T1000 (cell line): Measurements from ENCODE around the gene BLTP1.

Experiments used
- DNase-seq: peaks from one replicate; lab custom pipeline; 2025; ENCODE audit warnings: mixed read lengths; lab: John Stamatoyannopoulos, UW

BLTP1 gene

GRCh38 chr4:122172266-122172665 lies 20.1 kb downstream of the BLTP1 start:
- DNase-seq = no peak

DNA sequence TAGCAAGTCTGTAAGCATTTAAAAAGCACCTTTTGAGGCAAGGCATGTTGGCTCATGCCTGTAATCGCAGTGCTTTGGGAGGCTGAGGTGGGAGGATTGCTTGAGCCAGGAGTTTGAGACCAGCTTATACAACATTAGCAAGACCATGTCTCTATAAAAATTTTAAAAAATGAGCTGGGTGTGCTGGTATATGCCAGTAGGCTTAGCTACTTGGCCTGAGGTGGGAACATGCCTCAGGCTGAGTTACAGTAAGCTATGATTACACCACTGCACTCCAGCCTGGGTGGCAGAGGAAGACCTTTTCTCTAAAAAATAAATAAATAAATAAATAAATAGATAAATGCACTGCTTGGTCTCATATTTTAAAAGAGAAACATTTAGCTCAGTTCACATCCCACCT lies 26.8 kb downstream of the BLTP1 start:
- DNase-seq = no peak

DNA sequence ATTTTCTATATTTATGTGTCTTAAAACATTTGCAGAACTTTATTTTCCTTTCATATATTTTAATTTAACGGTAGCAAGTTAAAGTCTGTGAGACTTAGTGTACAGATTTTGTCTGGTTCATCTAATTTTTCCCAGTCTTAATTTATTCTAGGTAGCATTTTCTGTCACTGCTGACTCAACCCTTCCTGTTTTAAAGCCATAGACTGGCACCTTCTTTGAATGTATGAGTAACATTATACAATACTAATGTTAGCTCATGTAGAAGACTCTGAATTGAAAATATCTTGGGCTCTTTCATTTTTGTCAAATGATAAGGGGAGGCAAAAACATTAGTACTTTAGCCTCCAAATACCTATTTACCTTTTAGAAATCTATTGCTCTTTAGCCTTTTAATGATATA lies 43.6 kb downstream of the BLTP1 start:
- DNase-seq = no peak
